MM.1S (cell line): ENCODE results near the gene CCNJL.

Source experiments
- DNase-seq: peaks from one replicate; pipeline ENCODE4 v3.0.0-alpha.2; 2015
- H2AFZ ChIP-seq: fragments of 300-600 bp; sonication (generic); 2 replicates; pipeline ENCODE4 v1.6.0; 2016; ENCODE audit warnings: antibody characterized with exemption, low read length
- H3F3A ChIP-seq: fragments of 300-600 bp; sonication (generic); 2 replicates; pipeline ENCODE4 v1.6.1; 2016; ENCODE audit warnings: mild to moderate bottlenecking, antibody characterized with exemption, low read length, moderate library complexity, mixed read lengths; ENCODE audit not compliant: insufficient read depth
- H3K27ac ChIP-seq: fragments of 300-600 bp; sonication (generic); 2 replicates; pipeline ENCODE4 v1.5.1; 2016; ENCODE audit warnings: mild to moderate bottlenecking, low read length
- H3K27me3 ChIP-seq: fragments of 300-600 bp; sonication (generic); replicated peaks from 2 replicates; pipeline ENCODE4 v1.6.0; 2016; ENCODE audit warnings: low read length; ENCODE audit not compliant: insufficient read depth
- H3K36me3 ChIP-seq: fragments of 300-600 bp; sonication (generic); replicated peaks from 2 replicates; pipeline ENCODE4 v1.6.1; 2016; ENCODE audit warnings: mild to moderate bottlenecking, low read length, mixed read lengths; ENCODE audit not compliant: insufficient read depth
- H3K4me1 ChIP-seq: fragments of 300-600 bp; sonication (generic); 2 replicates; pipeline ENCODE4 v1.6.1; 2016; ENCODE audit warnings: low read length, mixed read lengths
- H3K4me2 ChIP-seq: fragments of 300-600 bp; sonication (generic); 2 replicates; pipeline ENCODE4 v1.6.0; 2016; ENCODE audit warnings: low read depth, low read length
- H3K4me3 ChIP-seq: fragments of 300-600 bp; sonication (generic); 2 replicates; pipeline ENCODE4 v1.5.1; 2016; ENCODE audit warnings: low read length, mixed read lengths
- H3K79me2 ChIP-seq: fragments of 300-600 bp; sonication (generic); 2 replicates; pipeline ENCODE4 v1.6.1; 2016; ENCODE audit warnings: mixed run types, low read length, mixed read lengths
- H3K9ac ChIP-seq: fragments of 300-600 bp; sonication (generic); 2 replicates; pipeline ENCODE4 v1.6.1; 2016; ENCODE audit warnings: low read length, mixed read lengths
- H3K9me2 ChIP-seq: fragments of 300-600 bp; sonication (generic); replicated peaks from 2 replicates; pipeline ENCODE4 v1.6.1; 2016; ENCODE audit warnings: mild to moderate bottlenecking, low read length, mixed read lengths; ENCODE audit not compliant: insufficient read depth
- H3K9me3 ChIP-seq: fragments of 300-600 bp; sonication (generic); replicated peaks from 2 replicates; pipeline ENCODE4 v1.6.1; 2016; ENCODE audit warnings: mild to moderate bottlenecking, low read length, mixed read lengths; ENCODE audit not compliant: insufficient read depth
- H4K20me1 ChIP-seq: fragments of 300-600 bp; sonication (generic); 2 replicates; pipeline ENCODE4 v1.6.1; 2016; ENCODE audit warnings: mild to moderate bottlenecking, low read length, moderate library complexity, mixed read lengths; ENCODE audit not compliant: insufficient read depth
- CTCF ChIP-seq: fragments of 300-600 bp; sonication (generic); IDR thresholded peaks from 2 replicates; pipeline ENCODE4 v1.5.1; 2016; ENCODE audit warnings: antibody characterized with exemption, low read length, mixed read lengths
- EZH2 ChIP-seq: fragments of 300-600 bp; sonication (generic); optimal IDR thresholded peaks from 2 replicates; pipeline ENCODE3; 2017; ENCODE audit warnings: low read depth, mild to moderate bottlenecking, antibody characterized with exemption, low read length, mixed read lengths
- EZH2phosphoT487 ChIP-seq: fragments of 300-600 bp; sonication (generic); IDR thresholded peaks from 2 replicates; pipeline ENCODE4 v1.6.1; 2018; ENCODE audit warnings: antibody characterized with exemption, low read length

CCNJL gene

GRCh38 chr5:160278343-160278742 lies 34.0 kb downstream of the CCNJL start:
- Histone ChIP-seq H3K4me3 (no peak overlapping the region), H3K9me2 (no peaks in the 10 kb centered on the region), H3K36me3 (no peaks in the 10 kb centered on the region), H2AFZ (no peak overlapping the region), H3K79me2 (no peaks in the 10 kb centered on the region), H3K9me3 (no peaks in the 10 kb centered on the region), H3K27ac (no peak overlapping the region), H4K20me1 (no peaks in the 10 kb centered on the region), H3K4me2 (no peak overlapping the region), H3K9ac (no peak overlapping the region), H3F3A (no peaks in the 10 kb centered on the region), H3K27me3 (no peaks in the 10 kb centered on the region), H3K4me1 (no peaks in the 10 kb centered on the region)
- no peak for DNase-seq
- TF ChIP-seq EZH2 = no peak
- TF ChIP-seq CTCF = no peak
- TF ChIP-seq EZH2phosphoT487 = no peak

DNA sequence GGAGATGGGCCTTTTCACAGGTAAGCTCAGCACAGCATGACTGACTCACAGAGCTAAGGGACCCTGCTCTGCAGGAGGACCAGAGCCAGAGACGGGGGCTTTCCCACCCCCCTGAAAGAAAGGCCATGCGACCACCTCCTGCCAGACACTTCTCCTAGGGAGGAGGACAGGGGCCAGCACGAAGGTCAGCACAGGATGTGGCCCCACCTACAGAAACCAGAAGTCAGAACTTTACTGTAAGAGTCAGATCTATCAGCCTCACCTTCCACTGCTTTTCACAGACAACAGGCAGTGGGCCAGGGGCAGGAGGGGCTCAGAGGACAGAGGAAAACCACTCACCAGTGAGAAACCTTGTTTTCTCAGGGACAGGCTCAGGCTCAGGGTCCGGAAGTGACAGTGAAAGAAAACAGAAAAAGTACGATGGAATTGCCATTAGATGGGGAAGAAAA lies 37.9 kb downstream of the CCNJL start:
- Histone ChIP-seq H3F3A (no peaks in the 10 kb centered on the region), H3K27me3 (no peaks in the 10 kb centered on the region), H3K4me3 (no peak overlapping the region), H2AFZ (no peak overlapping the region), H3K27ac (no peak overlapping the region), H3K9ac (no peak overlapping the region), H3K4me1 (no peaks in the 10 kb centered on the region), H3K79me2 (no peaks in the 10 kb centered on the region), H3K4me2 (no peak overlapping the region), H3K9me2 (no peaks in the 10 kb centered on the region), H3K9me3 (no peaks in the 10 kb centered on the region), H4K20me1 (no peaks in the 10 kb centered on the region), H3K36me3 (no peaks in the 10 kb centered on the region)
- no peak for DNase-seq
- no peak for TF ChIP-seq EZH2
- no peak for TF ChIP-seq EZH2phosphoT487
- no peak for TF ChIP-seq CTCF

- H3K9me3 ChIP-seq = no peaks in the 10 kb centered on the region
- H3K27me3 ChIP-seq = no peaks in the 10 kb centered on the region
- H3K4me2 ChIP-seq = no peak overlapping the region
- no peak overlapping the region for H3K27ac ChIP-seq
- no peaks in the 10 kb centered on the region for H3K4me1 ChIP-seq
- no peaks in the 10 kb centered on the region for H3K36me3 ChIP-seq
- TF ChIP-seq CTCF (no peak), EZH2 (no peak), EZH2phosphoT487 (no peak)
- H4K20me1 ChIP-seq = no peaks in the 10 kb centered on the region
- no peaks in the 10 kb centered on the region for H3K9me2 ChIP-seq
- H2AFZ ChIP-seq = no peak overlapping the region
- H3K4me3 ChIP-seq = no peak overlapping the region
- H3F3A ChIP-seq = no peaks in the 10 kb centered on the region
- H3K79me2 ChIP-seq = no peaks in the 10 kb centered on the region
- no peak for DNase-seq
- no peak overlapping the region for H3K9ac ChIP-seq
Observed at GRCh38 chr5:160272889-160273288, 39.5 kb downstream of the CCNJL start.
